ENCODE measurements around the gene CCDC178.

GRCh38 chr18:33472509-33472908, 32.0 kb upstream of the CCDC178 start:
- TF ChIP-seq POLR2A (IDR thresholded peaks at IDR 0.05; ENCODE audit: low read depth, low read length) (no peak), POLR2AphosphoS5 (IDR thresholded peaks at IDR 0.05; ENCODE audit: low read depth, low read length) (no peak), TAF1 (IDR thresholded peaks at IDR 0.05; ENCODE audit: borderline replicate concordance, low read depth, low read length) (no peak)
